HepG2 (cell line): ENCODE measurements around the gene SV2B. TPM values are rescaled to one million over a fixed set of nuclear protein-coding genes. Genes with fewer than 3 reads are reported as not detected.

Experiments used
- ATAC-seq: fragments of 200-7000 bp; cut with Tn5 transposase; 3 replicates; pipeline ENCODE4 v1.9.1; 2020; ENCODE audit warnings: mild to moderate bottlenecking, moderate library complexity
- BruUV-seq: library from RNA; stranded (reverse); fragments of 400-500 nt; replicated peaks from 2 replicates; lab custom pipeline; 2021; lab: Mats Ljungman, UMichigan
- CTCF ChIA-PET: fragments of 300-600 bp; formaldehyde crosslinking; extraction: SDS; loops from one replicate; lab custom pipeline; 2021; ENCODE audit warnings: low total read pairs, inconsistent platforms, low intra/inter-chr PET ratio; lab: Yijun Ruan, JAX
- POLR2A ChIA-PET: fragments of 350-600 bp; sonication (Branson Sonifier 250); formaldehyde crosslinking; loops from one replicate; lab custom pipeline; 2020; ENCODE audit warnings: antibody characterized with exemption, inconsistent platforms; lab: Yijun Ruan, JAX
- DNase-seq: peaks from one replicate; pipeline ENCODE4 v3.0.0-alpha.2; 2015; ENCODE audit warnings: low spot score
- FAIRE-seq: peaks from 3 replicates; lab custom pipeline; 2011; peaks lifted over from hg19 to GRCh38; lab: Jason Lieb, UNC
- H2AFZ ChIP-seq: one replicate; pipeline ENCODE4 v1.6.1; 2011; ENCODE audit warnings: low read length, inconsistent platforms
- H3K27ac ChIP-seq: fragments of 300-600 bp; 3 replicates; pipeline ENCODE4 v1.8.0; 2011; ENCODE audit warnings: mixed run types, mild to moderate bottlenecking, mixed read lengths, low read length, inconsistent platforms; ENCODE audit not compliant: insufficient read depth; ENCODE audit errors: extremely low read length
- H3K27me3 ChIP-seq, 2 experiments: fragments of 200-600 bp in 1 of 2; 2 replicates in 1 of 2; 3 replicates in 1 of 2; pipeline versions ENCODE4 v1.6.0 to v1.8.0; 2011; ENCODE audit warnings: low read length in 2 of 2, mild to moderate bottlenecking in 2 of 2, moderate library complexity in 2 of 2, inconsistent platforms in 1 of 2; ENCODE audit not compliant: insufficient read depth in 2 of 2, control insufficient read depth in 1 of 2
- H3K36me3 ChIP-seq, 2 experiments: fragments of 200-600 bp in 1 of 2; replicated peaks in 1 of 2; 2 replicates in 1 of 2; 3 replicates in 1 of 2; pipeline versions ENCODE4 v1.5.1 to v1.8.0; 2011; ENCODE audit warnings: low read length in 2 of 2, inconsistent platforms in 1 of 2; ENCODE audit not compliant: insufficient read depth in 2 of 2, control insufficient read depth in 1 of 2
- H3K4me1 ChIP-seq: 2 replicates; pipeline ENCODE4 v1.5.1; 2012; ENCODE audit warnings: low read length, inconsistent platforms; ENCODE audit not compliant: insufficient read depth
- H3K4me2 ChIP-seq: 2 replicates; pipeline ENCODE4 v1.6.0; 2011; ENCODE audit warnings: low read depth, low read length, inconsistent platforms
- H3K4me3 ChIP-seq, 3 experiments: fragments of 200-600 bp in 1 of 3; sonication (generic), shearing (Covaris generic) in 1 of 3; replicated peaks in 1 of 3; 2 replicates each; pipeline ENCODE4 v1.5.1; 2011 to 2016; ENCODE audit warnings: low read length in 3 of 3, inconsistent platforms in 2 of 3, low read depth in 2 of 3, mild to moderate bottlenecking in 2 of 3, control low read depth in 1 of 3, mixed read lengths in 1 of 3; ENCODE audit not compliant: insufficient read depth in 1 of 3
- H3K79me2 ChIP-seq: one replicate; pipeline ENCODE4 v1.6.1; 2011; ENCODE audit warnings: low read length, inconsistent platforms; ENCODE audit not compliant: insufficient read depth
- H3K9ac ChIP-seq: 2 replicates; pipeline ENCODE4 v1.6.0; 2011; ENCODE audit warnings: mild to moderate bottlenecking, low read depth, low read length, inconsistent platforms; ENCODE audit not compliant: insufficient read depth
- H3K9me3 ChIP-seq: 2 replicates; pipeline ENCODE4 v1.5.1; 2012; ENCODE audit warnings: mild to moderate bottlenecking, low read length
- H4K20me1 ChIP-seq: 2 replicates; pipeline ENCODE4 v1.6.0; 2011; ENCODE audit warnings: inconsistent platforms, mild to moderate bottlenecking, low read length, moderate library complexity; ENCODE audit not compliant: insufficient read depth
- CREB1 ChIP-seq, 2 experiments: fragments of 450-650 bp in 1 of 2; IDR thresholded peaks; 2 replicates each; pipeline ENCODE4 v1.6.1; 2016 to 2017; ENCODE audit warnings: control low read depth in 1 of 2, mild to moderate bottlenecking in 1 of 2, missing compliant biosample characterization in 1 of 2, missing genetic modification characterization in 1 of 2
- FLYWCH1 ChIP-seq: sonication (generic); formaldehyde crosslinking; IDR thresholded peaks from 2 replicates; pipeline ENCODE4 v1.8.1; 2023; ENCODE audit warnings: mild to moderate bottlenecking, missing genetic modification reagents
- GATA4 ChIP-seq: sonication (generic); IDR thresholded peaks from 2 replicates; pipeline ENCODE4 v1.6.1; 2016; ENCODE audit warnings: antibody characterized with exemption, low read depth, borderline replicate concordance
- HDAC2 ChIP-seq: sonication (generic); formaldehyde crosslinking; IDR thresholded peaks from 2 replicates; pipeline ENCODE4 v1.4.0; 2020; ENCODE audit warnings: missing genetic modification reagents
- NCOR1 ChIP-seq: fragments of 200-600 bp; sonication (generic); IDR thresholded peaks from 2 replicates; pipeline ENCODE4 v1.7.0; 2017; ENCODE audit warnings: antibody characterized with exemption, low read length, borderline replicate concordance
- RFXANK ChIP-seq: IDR thresholded peaks from 2 replicates; pipeline ENCODE4 v1.6.1; 2016
- SIX4 ChIP-seq: sonication (generic); formaldehyde crosslinking; IDR thresholded peaks from 2 replicates; pipeline ENCODE4 v1.4.0; 2020; ENCODE audit warnings: missing genetic modification reagents
- STAT5B ChIP-seq: sonication (generic); formaldehyde crosslinking; IDR thresholded peaks from 2 replicates; pipeline ENCODE4 v1.4.0; 2020; ENCODE audit warnings: missing genetic modification reagents
- TOPORS ChIP-seq: sonication (generic); formaldehyde crosslinking; IDR thresholded peaks from 2 replicates; pipeline ENCODE4 v1.8.0; 2023; ENCODE audit warnings: mild to moderate bottlenecking, missing genetic modification reagents
- YY1 ChIP-seq: IDR thresholded peaks from 2 replicates; pipeline ENCODE4 v1.6.1; 2011; ENCODE audit warnings: low read length, low read depth, moderate library complexity, mild to moderate bottlenecking; ENCODE audit not compliant: insufficient read depth, insufficient replicate concordance
- ZFP37 ChIP-seq: sonication (generic); formaldehyde crosslinking; IDR thresholded peaks from 2 replicates; pipeline ENCODE4 v1.4.0; 2020; ENCODE audit warnings: missing genetic modification reagents, borderline replicate concordance
- ZNF124 ChIP-seq: sonication (generic); formaldehyde crosslinking; IDR thresholded peaks from 2 replicates; pipeline ENCODE4 v1.4.0; 2020; ENCODE audit warnings: missing genetic modification reagents
- ZNF572 ChIP-seq: sonication (generic); formaldehyde crosslinking; IDR thresholded peaks from 2 replicates; pipeline ENCODE4 v1.5.1; 2020; ENCODE audit warnings: mild to moderate bottlenecking, missing genetic modification reagents
- WGBS: methylation state at CpG from one replicate; pipeline ENCODE4 v1.1.6; 2017; ENCODE audit warnings: low lambda C conversion rate; 5-methylcytosine and 5-hydroxymethylcytosine counted together
- in situ Hi-C: cut with HindIII; loops from 2 replicates; pipeline ENCODE4 v1.10.0; 2017; ENCODE audit warnings: low pct_unique_long_range_greater_than_20kb; ENCODE audit not compliant: extremely low pct_ligation_motif_present
- intact Hi-C: fragments of 100-400 bp; cut with micrococcal nuclease; formaldehyde crosslinking; loops from one replicate; pipeline ENCODE4 v1.10.0; 2022; ENCODE audit not compliant: unreplicated experiment
- polyA plus RNA-seq, 8 experiments: library from polyadenylated mRNA; depleted of rRNA in 3 of 8; stranded (reverse) in 7 of 8; unstranded in 1 of 8; fragments of >200 nt; fragmentation: Illumina TruSeq in 4 of 8; extraction: Trizol in 4 of 8; gene quantifications; 2 replicates each; pipeline versions ENCODE4 v1.2.1 to v1.2.3, GENCODE V29; 2011 to 2016; ENCODE audit warnings: low read depth in 4 of 8, missing spikeins in 1 of 8, mixed read lengths in 1 of 8; ENCODE audit not compliant: insufficient read depth in 1 of 8
- total RNA-seq, 5 experiments: library from RNA; depleted of rRNA; stranded (reverse); fragments of >200 nt; fragmentation: Illumina TruSeq; extraction: Trizol; gene quantifications; 2 replicates each; pipeline ENCODE4 v1.2.3, GENCODE V29; 2016; ENCODE audit warnings: low read depth in 1 of 5
- TF ChIP-seq, protein P1 (sequence below): sonication (generic); formaldehyde crosslinking; IDR thresholded peaks from 2 replicates; pipeline ENCODE4 v1.4.0; 2020; ENCODE audit warnings: missing genetic modification reagents, mild to moderate bottlenecking, borderline replicate concordance

The SV2B gene
- total and polyA plus RNA-seq, 2 of the 13 experiments (the other 11 are each of a cell fraction or from before 2014, with no cell fraction given), result not detected

DNA sequence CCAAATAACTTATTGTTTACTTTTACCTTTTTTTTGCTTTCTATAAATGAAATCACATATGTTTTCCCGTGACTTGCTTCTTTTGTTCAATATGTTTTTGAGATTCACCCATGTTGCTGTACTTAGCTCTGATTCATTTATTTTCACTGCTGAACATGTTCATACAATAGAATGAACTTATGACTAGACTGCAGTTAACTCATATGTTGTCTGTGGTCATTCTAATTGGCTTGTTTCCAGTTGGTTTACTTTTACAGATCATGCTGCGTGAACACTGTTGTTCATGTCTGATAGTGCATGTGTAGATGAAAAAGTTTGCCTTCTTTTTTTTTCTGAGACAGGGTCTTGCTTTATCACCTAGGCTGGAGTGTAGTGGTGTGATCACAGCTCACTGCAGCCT lies 31.6 kb upstream of the SV2B start:
- Histone ChIP-seq H3K79me2 (no peaks in the 10 kb centered on the region), H3K9me3 (no peaks in the 10 kb centered on the region), H2AFZ (no peak overlapping the region), H3K27me3 (peaks cover 0 to 5% of the 10 kb centered on the region in 2 experiments; a peak in 2 of 5 replicates), H3K4me2 (no peak overlapping the region), H3K27ac (no peak overlapping the region), H3K4me3 (no peak overlapping the region), H3K36me3 (no peaks in the 10 kb centered on the region), H3K4me1 (no peaks in the 10 kb centered on the region), H4K20me1 (no peaks in the 10 kb centered on the region), H3K9ac (no peak overlapping the region)
- ChIA-PET CTCF (no interaction called here), POLR2A (no interaction called here)
- in situ Hi-C loops, result no loop called here
- TF ChIP-seq FLYWCH1 (CRISPR knock-in tag), result no peak
- no peak for TF ChIP-seq ZNF124
- no peak for TF ChIP-seq ZFP37 (CRISPR knock-in tag)
- TF ChIP-seq CREB1 (IDR thresholded peaks at IDR 0.05), result no peak
- TF ChIP-seq CREB1 (CRISPR knock-in tag; IDR thresholded peaks at IDR 0.05), result no peak
- no peak for TF ChIP-seq HDAC2 (CRISPR knock-in tag)
- TF ChIP-seq, protein P1, sequence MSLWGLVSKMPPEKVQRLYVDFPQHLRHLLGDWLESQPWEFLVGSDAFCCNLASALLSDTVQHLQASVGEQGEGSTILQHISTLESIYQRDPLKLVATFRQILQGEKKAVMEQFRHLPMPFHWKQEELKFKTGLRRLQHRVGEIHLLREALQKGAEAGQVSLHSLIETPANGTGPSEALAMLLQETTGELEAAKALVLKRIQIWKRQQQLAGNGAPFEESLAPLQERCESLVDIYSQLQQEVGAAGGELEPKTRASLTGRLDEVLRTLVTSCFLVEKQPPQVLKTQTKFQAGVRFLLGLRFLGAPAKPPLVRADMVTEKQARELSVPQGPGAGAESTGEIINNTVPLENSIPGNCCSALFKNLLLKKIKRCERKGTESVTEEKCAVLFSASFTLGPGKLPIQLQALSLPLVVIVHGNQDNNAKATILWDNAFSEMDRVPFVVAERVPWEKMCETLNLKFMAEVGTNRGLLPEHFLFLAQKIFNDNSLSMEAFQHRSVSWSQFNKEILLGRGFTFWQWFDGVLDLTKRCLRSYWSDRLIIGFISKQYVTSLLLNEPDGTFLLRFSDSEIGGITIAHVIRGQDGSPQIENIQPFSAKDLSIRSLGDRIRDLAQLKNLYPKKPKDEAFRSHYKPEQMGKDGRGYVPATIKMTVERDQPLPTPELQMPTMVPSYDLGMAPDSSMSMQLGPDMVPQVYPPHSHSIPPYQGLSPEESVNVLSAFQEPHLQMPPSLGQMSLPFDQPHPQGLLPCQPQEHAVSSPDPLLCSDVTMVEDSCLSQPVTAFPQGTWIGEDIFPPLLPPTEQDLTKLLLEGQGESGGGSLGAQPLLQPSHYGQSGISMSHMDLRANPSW (CRISPR knock-in tag), result no peak
- TF ChIP-seq SIX4 (CRISPR knock-in tag), result no peak
- no peak for TF ChIP-seq NCOR1
- TF ChIP-seq TOPORS (CRISPR knock-in tag), result no peak
- TF ChIP-seq YY1, result no peak
- TF ChIP-seq STAT5B (CRISPR knock-in tag), result no peak
- TF ChIP-seq RFXANK, result no peak
- TF ChIP-seq GATA4, result no peak
- TF ChIP-seq ZNF572 (CRISPR knock-in tag), result no peak
- FAIRE-seq (no peak), ATAC-seq (no peak), DNase-seq (no peak)
- intact Hi-C loops, result no loop called here
- no TSS peak for BruUV-seq
- WGBS, result 20% methylated on average over 2 of the region's 2 CpGs
